ENCODE results near the gene MNDA.
"Not testable (repeated sequence)": the region's sequence is repeated elsewhere in the genome, so short reads cannot be mapped to it uniquely, and the experiment has no call there.

Gene MNDA

GRCh38 chr1:158839566-158839965, 8.4 kb downstream of the MNDA start:
- DNase-seq = no peak

GRCh38 chr1:158840236-158840635, 9.1 kb downstream of the MNDA start:
- DNase-seq = peak; percentile 42 to 78

GRCh38 chr1:158864595-158864994, 33.4 kb downstream of the MNDA start:
- no peak for DNase-seq

- not testable (repeated sequence) for DNase-seq
Measured at GRCh38 chr1:158870438-158870837, 39.3 kb downstream of the MNDA start.

GRCh38 chr1:158873141-158873540, 42.0 kb downstream of the MNDA start:
- no peak for DNase-seq

- no peak for DNase-seq
Measured at GRCh38 chr1:158893654-158894053, 62.5 kb downstream of the MNDA start.

- no peak for DNase-seq
Measured at GRCh38 chr1:158898722-158899121, 67.6 kb downstream of the MNDA start.
